Stimulated activated CD8-positive, alpha-beta memory T cell treated with anti-CD3 and anti-CD28 coated beads, Interleukin-15, amount 100 ng/mL, for 4 hours (primary cell): ENCODE data around the gene FGFR4.
"Not testable (repeated sequence)": the region's sequence is repeated elsewhere in the genome, so short reads cannot be mapped to it uniquely, and the experiment has no call there.

ENCODE experiments used
- DNase-seq, 2 donors: peaks; one replicate each; pipeline ENCODE4 v3.0.0-alpha.2; 2020; ENCODE audit warnings: low read depth in 2 of 2

FGFR4 gene

GRCh38 chr5:177086654-177087397 is at the start of gene FGFR4:
Gene FGFR4, plus strand, starts transcription at chr5:177086915. Its CDS starts 2,688 bp downstream, at chr5:177089603.
- DNase-seq = peak; percentile 14 to 27

DNA sequence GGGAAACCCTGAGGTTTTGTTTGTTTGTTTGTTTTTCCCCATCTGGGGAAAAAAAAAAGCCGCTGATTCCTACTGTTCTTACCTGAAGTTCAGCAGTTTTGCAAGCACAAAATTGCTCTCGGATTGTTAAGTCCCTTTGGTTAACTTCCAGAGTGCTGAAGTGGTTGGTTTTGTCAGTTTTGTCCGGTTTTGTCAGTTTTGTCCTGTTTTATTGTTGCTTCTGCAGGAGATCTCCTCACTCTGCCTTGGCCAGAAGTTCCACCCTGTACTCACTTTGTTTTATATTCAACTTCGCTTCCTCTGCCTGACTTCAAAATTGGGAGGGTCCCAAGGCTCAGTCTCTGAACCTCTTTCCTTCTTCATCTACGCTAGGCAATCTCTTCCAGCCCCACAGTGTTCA is 49.8 kb upstream of the FGFR4 start:
- DNase-seq = no peak

DNA sequence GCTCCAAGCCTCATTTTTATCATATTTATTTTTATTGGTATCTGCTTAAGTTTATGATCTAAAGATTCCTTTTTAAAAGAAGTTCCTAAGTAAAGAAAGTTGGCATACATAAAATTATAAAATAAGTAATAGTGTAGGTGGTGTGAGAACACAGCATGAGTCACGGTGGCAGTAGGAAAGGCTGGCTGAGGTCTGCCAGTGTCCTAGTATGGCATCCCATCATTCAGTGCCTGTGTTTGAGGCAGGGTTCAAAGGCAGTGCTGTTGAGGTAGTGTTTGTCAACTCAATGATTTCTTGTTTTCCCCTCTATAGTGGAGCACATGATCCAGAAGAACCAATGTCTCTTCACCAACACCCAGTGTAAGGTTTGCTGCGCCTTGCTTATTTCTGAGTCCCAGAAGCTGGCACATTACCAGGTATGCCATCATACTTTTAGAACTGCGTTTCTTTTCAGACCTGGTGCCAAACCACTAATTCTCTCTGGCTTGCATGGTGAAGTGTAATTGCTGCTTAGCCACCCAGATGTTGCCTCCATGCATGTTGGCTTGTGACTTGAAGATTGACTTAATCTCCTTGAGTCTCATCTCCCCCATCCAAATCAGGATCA is 45.8 kb upstream of the FGFR4 start:
- no peak for DNase-seq

GRCh38 chr5:177041936-177042335 is 44.8 kb upstream of the FGFR4 start:
- no peak for DNase-seq

DNA sequence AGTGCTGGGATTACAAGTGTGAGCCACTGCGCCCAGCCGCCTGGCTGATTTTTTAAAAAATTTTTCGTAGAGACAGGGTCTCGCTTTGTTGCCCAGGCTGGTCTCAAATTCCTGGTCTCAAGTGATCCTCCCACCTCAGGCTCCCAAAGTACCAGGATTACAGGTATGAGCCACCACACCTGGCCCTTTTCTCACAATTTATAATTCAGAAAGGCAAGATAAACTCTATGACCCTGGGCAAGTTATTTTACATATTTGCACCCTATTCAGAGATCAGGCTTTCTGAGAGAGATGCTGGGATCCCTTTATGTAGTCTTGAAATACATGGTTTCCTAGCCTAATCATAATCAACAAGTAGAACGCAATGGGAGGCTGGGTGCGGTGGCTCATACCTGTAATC is 43.6 kb upstream of the FGFR4 start:
- DNase-seq = no peak

GRCh38 chr5:177043958-177044357 is 42.8 kb upstream of the FGFR4 start:
- DNase-seq = no peak

DNA sequence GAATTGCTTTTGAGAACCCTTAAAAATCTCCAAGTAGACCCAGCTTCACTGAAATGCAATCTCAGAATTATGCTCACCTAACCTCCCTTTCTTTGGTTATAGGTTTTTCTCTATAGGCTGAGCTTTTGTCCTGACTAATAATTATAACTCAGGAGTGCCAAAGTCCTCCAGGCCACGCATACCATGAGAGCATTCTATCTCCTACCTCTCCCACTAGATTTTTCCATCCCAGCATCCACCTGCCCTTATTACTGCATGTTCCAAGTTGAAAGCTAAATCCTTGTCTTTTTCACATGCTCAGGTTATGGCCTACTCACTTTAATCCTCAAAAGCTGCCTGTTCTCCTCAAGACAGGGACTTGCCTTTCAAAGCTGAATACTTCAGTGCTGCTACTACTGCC is 42.1 kb upstream of the FGFR4 start:
- no peak for DNase-seq

GRCh38 chr5:177045631-177046030 is 41.1 kb upstream of the FGFR4 start:
- DNase-seq = no peak

GRCh38 chr5:177048531-177048930 is 38.2 kb upstream of the FGFR4 start:
- DNase-seq = not testable (repeated sequence)

GRCh38 chr5:177049285-177049684 is 37.4 kb upstream of the FGFR4 start:
- DNase-seq = no peak

DNA sequence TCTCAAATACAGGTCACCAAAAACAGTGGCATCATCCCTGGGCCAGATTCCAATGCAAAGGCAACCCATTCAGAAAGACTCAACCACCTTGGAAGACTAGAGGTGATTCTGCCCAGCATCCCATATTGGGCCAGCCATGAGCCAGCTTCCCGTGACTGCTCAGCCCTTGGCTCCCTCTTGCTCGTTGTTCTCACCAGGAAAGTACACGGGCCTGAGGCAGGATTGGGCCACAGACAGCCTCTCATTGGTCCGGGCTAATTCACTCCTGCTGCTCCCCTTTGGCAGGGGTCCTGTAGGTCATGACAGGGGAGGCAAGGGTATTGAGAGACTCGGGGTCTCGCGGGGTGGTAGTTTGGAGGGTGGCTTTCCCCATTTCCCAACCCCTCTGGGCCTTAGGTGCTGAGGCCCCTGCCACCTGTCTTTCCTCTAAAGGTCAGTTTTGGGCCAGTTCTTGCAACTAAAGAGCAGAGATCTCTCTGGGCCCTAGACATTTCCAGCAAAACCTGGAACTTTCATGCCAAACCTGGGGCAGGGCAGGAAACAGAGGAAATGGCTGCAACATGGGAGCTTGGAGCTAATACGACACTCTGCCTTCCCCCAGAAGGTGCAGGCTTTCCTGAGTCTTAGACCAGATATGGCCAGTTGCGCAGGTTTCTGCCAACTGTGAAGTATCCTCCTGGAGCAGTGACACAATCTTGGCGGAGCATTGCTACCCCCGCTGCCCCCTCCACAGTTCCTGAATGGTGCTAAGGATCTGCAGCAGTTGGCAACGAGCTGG is 22.0 kb upstream of the FGFR4 start:
- no peak for DNase-seq

GRCh38 chr5:177065491-177065890 is 21.2 kb upstream of the FGFR4 start:
- no peak for DNase-seq

DNA sequence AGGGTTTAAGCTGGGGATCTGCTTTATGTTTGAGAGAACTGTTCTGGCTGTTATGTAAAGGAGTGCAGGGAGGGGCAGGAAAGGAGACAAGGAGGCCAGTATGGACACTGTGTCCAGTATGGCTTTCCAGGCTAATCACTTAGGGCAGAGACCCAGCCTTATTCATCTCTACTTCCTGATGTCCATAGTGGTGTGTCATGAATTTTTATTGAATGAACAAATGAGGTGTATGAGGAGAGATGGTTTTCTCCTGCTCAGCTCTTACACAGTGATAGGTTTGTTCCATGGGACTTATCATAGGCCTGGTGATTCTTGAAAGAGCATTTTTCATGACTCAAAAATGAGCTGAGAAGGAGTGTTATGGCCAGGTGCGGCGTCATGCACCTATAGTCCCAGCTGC is 20.5 kb upstream of the FGFR4 start:
- no peak for DNase-seq

GRCh38 chr5:177067503-177067902 is 19.2 kb upstream of the FGFR4 start:
- DNase-seq = no peak

GRCh38 chr5:177070536-177071191 is 16.1 kb upstream of the FGFR4 start:
- DNase-seq = no peak

- peak in 1 of 2 donors; percentile 50 for DNase-seq
These were observed 14.9 kb upstream of the FGFR4 start for GRCh38 chr5:177071666-177072385.

DNA sequence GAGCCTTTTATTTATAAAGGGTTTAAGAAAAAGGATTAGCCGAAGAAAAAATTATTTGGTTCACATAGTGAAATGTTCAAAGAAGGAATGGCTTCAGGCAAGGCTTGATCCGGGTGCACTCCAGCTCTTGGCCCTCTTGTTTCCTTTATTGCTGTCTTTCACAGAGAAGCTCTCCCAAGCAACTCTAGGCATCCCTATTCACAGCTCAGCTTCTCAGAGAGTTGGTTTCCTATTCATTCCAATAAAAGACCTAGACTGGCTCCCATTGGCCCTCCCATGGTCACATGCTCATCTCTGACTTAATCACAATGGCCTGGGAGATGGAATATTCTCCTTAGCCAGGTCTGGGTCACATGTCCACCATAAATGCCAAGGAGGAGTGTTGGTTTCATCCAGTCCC is 9.4 kb upstream of the FGFR4 start:
- no peak for DNase-seq

GRCh38 chr5:177079606-177080005 is 7.1 kb upstream of the FGFR4 start:
- DNase-seq = no peak

DNA sequence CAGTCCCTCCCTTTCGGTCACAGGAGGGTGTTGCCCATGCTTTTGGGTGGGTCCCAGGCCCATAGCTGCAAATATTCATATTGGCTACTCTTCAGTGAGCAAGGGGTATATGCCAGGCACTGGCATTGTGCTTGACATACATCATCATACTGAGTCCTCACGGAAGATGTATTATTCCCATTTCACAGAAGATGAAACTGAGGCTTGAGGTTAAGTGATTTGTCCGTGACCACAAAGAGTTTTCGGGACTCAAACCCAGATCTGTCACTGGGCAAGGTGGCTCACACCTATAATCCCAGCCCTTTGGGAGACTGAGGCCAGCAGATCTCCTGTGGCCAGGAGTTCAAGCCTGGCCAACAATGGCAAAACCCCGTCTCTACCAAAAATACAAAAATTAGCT is 6.5 kb upstream of the FGFR4 start:
- no peak for DNase-seq

DNA sequence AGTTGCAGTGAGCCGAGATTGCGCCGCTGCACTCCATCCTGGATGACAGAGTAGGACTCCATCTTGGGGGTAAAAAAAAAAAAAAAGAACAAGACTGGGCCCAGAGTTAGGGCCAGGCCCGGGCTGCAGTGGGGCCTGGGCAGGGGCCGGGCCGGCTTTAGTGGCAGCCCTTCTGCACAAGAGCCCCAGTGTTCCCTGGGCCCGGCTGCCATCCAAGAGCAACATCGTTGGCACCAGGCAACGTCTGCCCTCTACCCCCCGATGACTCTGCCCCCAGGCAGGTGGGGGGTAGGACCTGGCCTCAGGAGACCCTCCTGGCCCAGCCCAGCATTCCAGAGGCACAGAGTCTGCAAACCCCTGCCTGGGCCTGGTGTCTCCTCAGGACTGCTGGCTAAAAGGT is 4.9 kb upstream of the FGFR4 start:
- no peak for DNase-seq

DNA sequence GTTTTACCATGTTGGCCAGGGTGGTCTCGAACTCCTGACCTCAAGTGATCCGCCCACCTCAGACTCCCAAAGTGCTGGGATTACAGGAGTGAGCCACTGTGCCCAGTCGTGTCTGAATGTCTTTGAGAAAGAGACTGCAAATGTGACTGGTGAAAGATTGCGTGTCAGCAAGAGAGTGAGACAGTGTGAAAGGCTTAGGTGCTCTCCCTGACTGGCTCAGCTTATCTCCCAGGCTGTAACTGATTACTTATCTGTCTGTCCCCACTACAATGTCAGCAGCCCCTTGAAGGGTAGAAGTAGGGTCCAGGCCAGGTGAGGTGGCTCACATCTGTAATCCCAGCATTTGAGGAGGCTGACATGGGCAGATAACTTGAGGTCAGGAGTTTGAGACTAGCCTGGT is 3.4 kb upstream of the FGFR4 start:
- no peak for DNase-seq

- DNase-seq = no peak
These were observed 2.5 kb upstream of the FGFR4 start for GRCh38 chr5:177084175-177084574.
